Loucy (cell line): ENCODE results near the gene RAB4A.

ENCODE experiments used
- H2AFZ ChIP-seq: fragments of 200-600 bp; sonication (generic); 2 replicates; pipeline ENCODE4 v1.6.0; 2016; ENCODE audit warnings: antibody characterized with exemption, mild to moderate bottlenecking, low read length, moderate library complexity
- H3F3A ChIP-seq: fragments of 200-600 bp; 2 replicates; pipeline ENCODE4 v1.6.0; 2016; ENCODE audit warnings: antibody characterized with exemption, low read depth, mild to moderate bottlenecking
- H3K27me3 ChIP-seq: fragments of 200-600 bp; sonication (generic); 2 replicates; pipeline ENCODE4 v1.6.1; 2014; ENCODE audit warnings: low read length, mild to moderate bottlenecking; ENCODE audit not compliant: insufficient read depth, poor library complexity, severe bottlenecking
- H3K36me3 ChIP-seq: fragments of 200-600 bp; sonication (generic); 2 replicates; pipeline ENCODE4 v1.6.1; 2016; ENCODE audit warnings: low read length; ENCODE audit not compliant: insufficient read depth
- H3K4me1 ChIP-seq: fragments of 200-600 bp; sonication (generic); 2 replicates; pipeline ENCODE4 v1.5.1; 2014; ENCODE audit warnings: low read length, mild to moderate bottlenecking; ENCODE audit not compliant: insufficient read depth, poor library complexity, severe bottlenecking
- H3K4me2 ChIP-seq: fragments of 200-600 bp; sonication (generic); 2 replicates; pipeline ENCODE4 v1.6.0; 2014; ENCODE audit warnings: antibody characterized with exemption, low read length, low read depth, mild to moderate bottlenecking; ENCODE audit not compliant: poor library complexity, severe bottlenecking
- H3K4me3 ChIP-seq: fragments of 200-600 bp; sonication (generic); 2 replicates; pipeline ENCODE4 v1.5.1; 2014; ENCODE audit warnings: low read length, mild to moderate bottlenecking, mixed read lengths; ENCODE audit not compliant: poor library complexity, severe bottlenecking
- H3K79me2 ChIP-seq: fragments of 200-600 bp; sonication (generic); 2 replicates; pipeline ENCODE4 v1.6.1; 2014; ENCODE audit warnings: low read length; ENCODE audit not compliant: insufficient read depth
- H3K9ac ChIP-seq: fragments of 200-600 bp; sonication (generic); 2 replicates; pipeline ENCODE4 v1.6.0; 2014; ENCODE audit warnings: mild to moderate bottlenecking, low read depth, low read length, moderate library complexity; ENCODE audit not compliant: poor library complexity, severe bottlenecking
- H3K9me2 ChIP-seq: fragments of 200-600 bp; sonication (generic); replicated peaks from 2 replicates; pipeline ENCODE4 v1.6.1; 2016; ENCODE audit warnings: low read depth, low read length, mixed read lengths
- H3K9me3 ChIP-seq: fragments of 200-600 bp; sonication (generic); 2 replicates; pipeline ENCODE4 v1.6.1; 2014; ENCODE audit warnings: mild to moderate bottlenecking, antibody characterized with exemption, low read length, low read depth; ENCODE audit not compliant: insufficient read depth
- H4K20me1 ChIP-seq: fragments of 200-600 bp; sonication (generic); 2 replicates; pipeline ENCODE4 v1.6.0; 2014; ENCODE audit warnings: antibody characterized with exemption, low read length, mild to moderate bottlenecking; ENCODE audit not compliant: insufficient read depth, poor library complexity, severe bottlenecking
- EZH2phosphoT487 ChIP-seq: fragments of 200-600 bp; IDR thresholded peaks from 2 replicates; pipeline ENCODE4 v1.6.1; 2018; ENCODE audit warnings: antibody characterized with exemption, mild to moderate bottlenecking, moderate library complexity, borderline replicate concordance
- TF ChIP-seq, protein P1 (sequence below): fragments of 200-600 bp; sonication (generic); conservative IDR thresholded peaks from 2 replicates; pipeline ENCODE4 v1.5.1; 2014; ENCODE audit warnings: mild to moderate bottlenecking, antibody characterized with exemption, low read length

Gene RAB4A

DNA sequence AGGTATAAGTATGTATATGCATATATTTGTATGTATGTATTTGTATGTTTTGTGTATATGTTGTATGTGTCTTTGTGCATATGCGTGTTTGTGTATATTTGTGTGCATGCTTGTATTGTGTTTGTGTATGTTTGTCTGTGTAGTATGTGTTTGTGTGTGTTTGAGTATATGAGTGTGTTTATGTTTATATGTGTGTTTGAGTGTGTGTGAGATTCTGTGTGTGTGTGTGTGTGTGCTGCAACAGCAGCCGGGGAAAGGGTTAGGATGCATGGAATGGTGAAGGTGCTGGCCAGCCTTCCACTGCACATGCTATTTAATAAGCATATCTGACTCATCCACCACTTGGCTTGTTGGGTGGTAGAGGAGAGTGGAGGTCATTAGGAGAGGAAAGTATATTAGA lies 46.6 kb upstream of the RAB4A start:
- Histone ChIP-seq H4K20me1 (no peaks in the 10 kb centered on the region), H3K9me2 (no peaks in the 10 kb centered on the region; the same call in 1 of the 2 replicates), H3K4me1 (peaks cover 35% of the 10 kb centered on the region), H3K36me3 (no peaks in the 10 kb centered on the region), H3K9me3 (no peaks in the 10 kb centered on the region), H3K9ac (no peak overlapping the region), H3K4me2 (no peak overlapping the region), H3F3A (no peaks in the 10 kb centered on the region), H3K27me3 (no peaks in the 10 kb centered on the region), H3K4me3 (no peak overlapping the region), H2AFZ (no peak overlapping the region), H3K79me2 (no peaks in the 10 kb centered on the region)
- no peak for TF ChIP-seq EZH2phosphoT487
- TF ChIP-seq, protein P1, sequence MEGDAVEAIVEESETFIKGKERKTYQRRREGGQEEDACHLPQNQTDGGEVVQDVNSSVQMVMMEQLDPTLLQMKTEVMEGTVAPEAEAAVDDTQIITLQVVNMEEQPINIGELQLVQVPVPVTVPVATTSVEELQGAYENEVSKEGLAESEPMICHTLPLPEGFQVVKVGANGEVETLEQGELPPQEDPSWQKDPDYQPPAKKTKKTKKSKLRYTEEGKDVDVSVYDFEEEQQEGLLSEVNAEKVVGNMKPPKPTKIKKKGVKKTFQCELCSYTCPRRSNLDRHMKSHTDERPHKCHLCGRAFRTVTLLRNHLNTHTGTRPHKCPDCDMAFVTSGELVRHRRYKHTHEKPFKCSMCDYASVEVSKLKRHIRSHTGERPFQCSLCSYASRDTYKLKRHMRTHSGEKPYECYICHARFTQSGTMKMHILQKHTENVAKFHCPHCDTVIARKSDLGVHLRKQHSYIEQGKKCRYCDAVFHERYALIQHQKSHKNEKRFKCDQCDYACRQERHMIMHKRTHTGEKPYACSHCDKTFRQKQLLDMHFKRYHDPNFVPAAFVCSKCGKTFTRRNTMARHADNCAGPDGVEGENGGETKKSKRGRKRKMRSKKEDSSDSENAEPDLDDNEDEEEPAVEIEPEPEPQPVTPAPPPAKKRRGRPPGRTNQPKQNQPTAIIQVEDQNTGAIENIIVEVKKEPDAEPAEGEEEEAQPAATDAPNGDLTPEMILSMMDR, result no peak

DNA sequence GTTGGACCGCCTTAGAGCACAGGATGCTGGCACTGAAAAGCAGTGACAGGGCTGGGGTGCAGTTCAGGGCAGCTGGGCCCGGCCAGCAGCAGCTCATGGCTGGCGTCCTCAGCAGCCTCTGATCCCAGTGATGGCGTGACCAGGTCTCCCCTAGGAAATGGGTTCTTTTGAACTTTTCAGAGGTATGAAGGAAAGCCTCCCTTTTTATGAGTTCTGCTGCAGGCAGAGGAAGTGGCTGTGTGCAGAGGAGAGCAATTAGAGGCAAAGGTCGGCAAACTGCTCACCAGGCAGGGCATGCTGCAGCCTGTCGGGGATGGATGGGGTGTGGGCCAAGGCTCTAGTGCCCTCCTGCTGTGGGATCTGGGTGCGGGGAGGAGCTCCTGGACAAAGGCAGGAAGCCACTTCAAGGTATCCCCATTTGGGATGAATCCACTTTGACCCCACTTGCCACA lies 45.6 kb upstream of the RAB4A start:
- peaks cover 35% of the 10 kb centered on the region for H3K4me1 ChIP-seq
- H2AFZ ChIP-seq, result no peak overlapping the region
- H3K9ac ChIP-seq, result peak overlapping the region; percentile 57
- H3K9me2 ChIP-seq, result no peaks in the 10 kb centered on the region; the same call in 1 of the 2 replicates
- H3K27me3 ChIP-seq, result no peaks in the 10 kb centered on the region
- H3K79me2 ChIP-seq, result no peaks in the 10 kb centered on the region
- TF ChIP-seq, protein P1, result peak; percentile 25; the same call in 1 of the 2 replicates
- TF ChIP-seq EZH2phosphoT487, result no peak
- H3K4me3 ChIP-seq, result no peak overlapping the region
- no peaks in the 10 kb centered on the region for H3F3A ChIP-seq
- H3K36me3 ChIP-seq, result no peaks in the 10 kb centered on the region
- H3K4me2 ChIP-seq, result peak overlapping the region; percentile 6
- no peaks in the 10 kb centered on the region for H3K9me3 ChIP-seq
- H4K20me1 ChIP-seq, result no peaks in the 10 kb centered on the region

DNA sequence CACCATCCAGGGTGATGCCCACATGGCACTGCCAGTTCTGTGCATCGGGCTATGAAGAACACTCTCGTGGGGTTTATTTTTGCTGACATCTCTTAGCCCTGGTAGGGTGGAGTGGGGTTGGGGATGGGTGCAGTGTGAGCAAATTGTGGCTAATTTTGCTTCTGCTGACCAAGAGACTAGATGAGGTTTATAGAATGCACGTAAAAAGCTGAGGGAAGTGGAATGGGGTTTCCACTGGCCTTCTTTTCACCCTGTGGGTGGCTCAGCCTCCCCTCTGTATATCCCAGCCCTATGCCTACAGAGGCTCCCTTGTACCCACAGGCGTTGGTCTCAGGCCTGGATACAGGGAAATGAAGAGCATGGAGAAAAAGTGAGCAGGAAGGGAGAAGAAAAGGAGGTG lies 44.1 kb upstream of the RAB4A start:
- Histone ChIP-seq H3K9me3 (no peaks in the 10 kb centered on the region), H3K9ac (no peak overlapping the region), H4K20me1 (no peaks in the 10 kb centered on the region), H3K79me2 (no peaks in the 10 kb centered on the region), H3F3A (no peaks in the 10 kb centered on the region), H3K9me2 (no peaks in the 10 kb centered on the region), H3K27me3 (no peaks in the 10 kb centered on the region), H3K4me2 (no peak overlapping the region), H3K4me3 (no peak overlapping the region), H3K36me3 (no peaks in the 10 kb centered on the region), H2AFZ (no peak overlapping the region), H3K4me1 (peaks cover 35% of the 10 kb centered on the region)
- no peak for TF ChIP-seq EZH2phosphoT487
- TF ChIP-seq, protein P1, result no peak
